H1 (cell line): Measurements from ENCODE around the gene CCDC73.

Experiments
- CBX5 ChIP-seq: fragments of 300-800, 300-1000 bp; sonication (generic); IDR thresholded peaks from 2 replicates; pipeline ENCODE4 v1.7.1; 2016; ENCODE audit warnings: antibody characterized with exemption, low read length, low read depth
- CREB1 ChIP-seq: IDR thresholded peaks from 2 replicates; pipeline ENCODE4 v1.6.1; 2012; ENCODE audit warnings: inconsistent platforms
- EGR1 ChIP-seq: IDR thresholded peaks from 2 replicates; pipeline ENCODE4 v1.6.1; 2011; ENCODE audit warnings: low read depth, low read length, borderline replicate concordance
- HDAC2 ChIP-seq, 2 experiments: fragments of 300-600 bp in 1 of 2; sonication (generic) in 1 of 2; IDR thresholded peaks; 2 replicates each; pipeline ENCODE4 v1.6.1; 2011 to 2012; ENCODE audit warnings: low read depth in 2 of 2, low read length in 2 of 2, mild to moderate bottlenecking in 2 of 2, moderate library complexity in 2 of 2, borderline replicate concordance in 1 of 2, inconsistent platforms in 1 of 2
- POLR2A ChIP-seq, 2 experiments: IDR thresholded peaks; 1 replicate in 1 of 2; 2 replicates in 1 of 2; pipeline ENCODE4 v1.6.1; 2011; ENCODE audit warnings: low read depth in 2 of 2, low read length in 2 of 2, mild to moderate bottlenecking in 2 of 2; ENCODE audit errors: control extremely low read depth in 1 of 2
- RBBP5 ChIP-seq: IDR thresholded peaks from 2 replicates; pipeline ENCODE4 v1.7.1; 2012; ENCODE audit warnings: low read depth, mild to moderate bottlenecking, inconsistent platforms, low read length, moderate library complexity, borderline replicate concordance
- SIN3A ChIP-seq, 2 experiments: IDR thresholded peaks in 1 of 2; conservative IDR thresholded peaks in 1 of 2; 2 replicates each; pipeline ENCODE4 v1.6.1; 2011 to 2012; ENCODE audit warnings: low read length in 2 of 2, improper control_type of control experiment in 1 of 2, low read depth in 1 of 2, mild to moderate bottlenecking in 1 of 2
- TF ChIP-seq, protein P1 (sequence below), 3 experiments: IDR thresholded peaks; 1 replicate in 2 of 3; 2 replicates in 1 of 3; pipeline versions ENCODE4 v1.5.1 to v1.6.1; 2011; ENCODE audit warnings: low read length in 3 of 3, mild to moderate bottlenecking in 3 of 3, inconsistent platforms in 2 of 3, low read depth in 1 of 3, moderate library complexity in 1 of 3; ENCODE audit not compliant: insufficient read depth in 1 of 3; ENCODE audit errors: control extremely low read depth in 1 of 3
- TF ChIP-seq, protein P2 (sequence below): IDR thresholded peaks from 2 replicates; pipeline ENCODE4 v1.6.1; 2012; ENCODE audit warnings: inconsistent platforms

DNA sequence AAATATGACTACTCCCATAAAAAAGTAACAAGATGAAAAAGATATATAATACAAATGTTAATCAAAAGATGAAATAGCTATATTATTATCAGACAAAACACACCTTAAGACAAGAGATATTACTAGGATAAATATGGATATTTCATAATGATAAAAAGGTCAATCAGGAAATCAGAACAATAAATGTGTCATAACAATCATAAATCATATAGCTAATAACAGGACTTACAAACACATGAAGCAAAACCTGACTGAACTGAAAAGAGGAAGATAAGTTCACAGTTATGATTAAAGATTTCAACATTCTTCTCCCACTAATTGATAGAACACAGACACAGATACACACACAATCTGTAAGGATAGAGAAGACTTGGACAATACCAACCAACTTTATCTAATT is 163.6 kb downstream of the CCDC73 start:
- TF ChIP-seq, protein P1, sequence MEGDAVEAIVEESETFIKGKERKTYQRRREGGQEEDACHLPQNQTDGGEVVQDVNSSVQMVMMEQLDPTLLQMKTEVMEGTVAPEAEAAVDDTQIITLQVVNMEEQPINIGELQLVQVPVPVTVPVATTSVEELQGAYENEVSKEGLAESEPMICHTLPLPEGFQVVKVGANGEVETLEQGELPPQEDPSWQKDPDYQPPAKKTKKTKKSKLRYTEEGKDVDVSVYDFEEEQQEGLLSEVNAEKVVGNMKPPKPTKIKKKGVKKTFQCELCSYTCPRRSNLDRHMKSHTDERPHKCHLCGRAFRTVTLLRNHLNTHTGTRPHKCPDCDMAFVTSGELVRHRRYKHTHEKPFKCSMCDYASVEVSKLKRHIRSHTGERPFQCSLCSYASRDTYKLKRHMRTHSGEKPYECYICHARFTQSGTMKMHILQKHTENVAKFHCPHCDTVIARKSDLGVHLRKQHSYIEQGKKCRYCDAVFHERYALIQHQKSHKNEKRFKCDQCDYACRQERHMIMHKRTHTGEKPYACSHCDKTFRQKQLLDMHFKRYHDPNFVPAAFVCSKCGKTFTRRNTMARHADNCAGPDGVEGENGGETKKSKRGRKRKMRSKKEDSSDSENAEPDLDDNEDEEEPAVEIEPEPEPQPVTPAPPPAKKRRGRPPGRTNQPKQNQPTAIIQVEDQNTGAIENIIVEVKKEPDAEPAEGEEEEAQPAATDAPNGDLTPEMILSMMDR (IDR thresholded peaks at IDR 0.05; ENCODE audit: control extremely low read depth in 1 of 3, insufficient read depth in 1 of 3, low read depth in 1 of 3, low read length in 3 of 3) = no peak
- TF ChIP-seq CREB1 (no peak), HDAC2 (IDR thresholded peaks at IDR 0.05; ENCODE audit: borderline replicate concordance in 1 of 2, low read depth in 2 of 2, low read length in 2 of 2) (no peak), RBBP5 (no peak), CBX5 (no peak), EGR1 (no peak), POLR2A (IDR thresholded peaks at IDR 0.05; ENCODE audit: control extremely low read depth in 1 of 2, low read depth in 2 of 2, low read length in 2 of 2) (no peak), SIN3A (conservative IDR thresholded peaks at IDR 0.05 in 1 of 2, IDR thresholded peaks at IDR 0.05 in 1 of 2; ENCODE audit: low read depth in 1 of 2, low read length in 2 of 2) (no peak)
- TF ChIP-seq, protein P2, sequence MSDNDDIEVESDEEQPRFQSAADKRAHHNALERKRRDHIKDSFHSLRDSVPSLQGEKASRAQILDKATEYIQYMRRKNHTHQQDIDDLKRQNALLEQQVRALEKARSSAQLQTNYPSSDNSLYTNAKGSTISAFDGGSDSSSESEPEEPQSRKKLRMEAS = no peak
